PC-3 (cell line): ENCODE results near the gene DCDC1.

ENCODE experiments used
- EZH2 ChIP-seq: fragments of 300-600 bp; sonication (generic); IDR thresholded peaks from one replicate; pipeline ENCODE4 v1.6.1; 2017; ENCODE audit warnings: antibody characterized with exemption, mild to moderate bottlenecking, low read length; ENCODE audit not compliant: unreplicated experiment
- EZH2phosphoT487 ChIP-seq: fragments of 300-600 bp; sonication (generic); IDR thresholded peaks from 2 replicates; pipeline ENCODE4 v1.6.1; 2018; ENCODE audit warnings: mild to moderate bottlenecking, antibody characterized with exemption, low read length, borderline replicate concordance
- TF ChIP-seq, protein P1 (sequence below): fragments of 300-600 bp; sonication (generic); conservative IDR thresholded peaks from 2 replicates; pipeline ENCODE4 v1.5.1; 2017; ENCODE audit warnings: antibody characterized with exemption, low read depth, mild to moderate bottlenecking, low read length

DNA sequence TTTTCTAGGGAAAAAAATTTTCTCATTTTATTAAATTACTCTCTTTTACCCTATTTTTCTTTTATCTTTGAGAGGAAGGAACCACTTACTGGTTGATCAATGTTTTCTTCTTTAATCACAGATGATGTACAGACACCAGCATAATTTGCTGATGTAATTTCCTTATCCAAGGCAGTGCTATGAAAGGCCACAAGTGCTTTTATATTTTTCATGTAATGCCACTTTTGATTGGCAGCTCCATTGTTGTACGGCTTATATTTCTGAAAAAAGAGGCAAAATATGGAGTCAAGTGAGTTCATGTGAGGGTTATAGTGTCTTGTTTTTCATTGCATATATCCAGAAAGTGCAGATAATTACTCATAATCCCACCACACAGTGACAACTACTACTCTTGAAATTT lies 460.7 kb downstream of the DCDC1 start:
- TF ChIP-seq, protein P1, sequence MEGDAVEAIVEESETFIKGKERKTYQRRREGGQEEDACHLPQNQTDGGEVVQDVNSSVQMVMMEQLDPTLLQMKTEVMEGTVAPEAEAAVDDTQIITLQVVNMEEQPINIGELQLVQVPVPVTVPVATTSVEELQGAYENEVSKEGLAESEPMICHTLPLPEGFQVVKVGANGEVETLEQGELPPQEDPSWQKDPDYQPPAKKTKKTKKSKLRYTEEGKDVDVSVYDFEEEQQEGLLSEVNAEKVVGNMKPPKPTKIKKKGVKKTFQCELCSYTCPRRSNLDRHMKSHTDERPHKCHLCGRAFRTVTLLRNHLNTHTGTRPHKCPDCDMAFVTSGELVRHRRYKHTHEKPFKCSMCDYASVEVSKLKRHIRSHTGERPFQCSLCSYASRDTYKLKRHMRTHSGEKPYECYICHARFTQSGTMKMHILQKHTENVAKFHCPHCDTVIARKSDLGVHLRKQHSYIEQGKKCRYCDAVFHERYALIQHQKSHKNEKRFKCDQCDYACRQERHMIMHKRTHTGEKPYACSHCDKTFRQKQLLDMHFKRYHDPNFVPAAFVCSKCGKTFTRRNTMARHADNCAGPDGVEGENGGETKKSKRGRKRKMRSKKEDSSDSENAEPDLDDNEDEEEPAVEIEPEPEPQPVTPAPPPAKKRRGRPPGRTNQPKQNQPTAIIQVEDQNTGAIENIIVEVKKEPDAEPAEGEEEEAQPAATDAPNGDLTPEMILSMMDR: no peak
- no peak for TF ChIP-seq EZH2phosphoT487
- no peak for TF ChIP-seq EZH2
